Left hindlimb (tissue), 1 donor: ENCODE data around the gene OPHN1.

ENCODE experiments used
- DNase-seq: peaks from one replicate; pipeline ENCODE4 v3.0.0-alpha.2; 2018

OPHN1 gene

GRCh38 chrX:68433155-68433980 lies at the start of gene OPHN1:
TSS of gene OPHN1 (minus strand) at chrX:68433495. CDS start at chrX:68433020, 475 bp downstream.
- DNase-seq: peak; percentile 85

- no peak for DNase-seq
These were observed 47.7 kb upstream of the OPHN1 start for GRCh38 chrX:68480969-68481368.

- DNase-seq: no peak
These were observed 31.5 kb upstream of the OPHN1 start for GRCh38 chrX:68464796-68465195.

- DNase-seq: no peak
These were observed 30.6 kb upstream of the OPHN1 start for GRCh38 chrX:68463880-68464279.

GRCh38 chrX:68462653-68463052 lies 29.4 kb upstream of the OPHN1 start:
- no peak for DNase-seq

GRCh38 chrX:68462197-68462596 lies 28.9 kb upstream of the OPHN1 start:
- DNase-seq: no peak

- no peak for DNase-seq
These were observed 28.3 kb upstream of the OPHN1 start for GRCh38 chrX:68461576-68461975.

- DNase-seq: no peak
These were observed 27.8 kb upstream of the OPHN1 start for GRCh38 chrX:68461093-68461492.

GRCh38 chrX:68455151-68455510 lies 21.8 kb upstream of the OPHN1 start:
- no peak for DNase-seq

GRCh38 chrX:68454476-68455150 lies 21.3 kb upstream of the OPHN1 start:
- no peak for DNase-seq

GRCh38 chrX:68451720-68452119 lies 18.4 kb upstream of the OPHN1 start:
- DNase-seq: no peak

GRCh38 chrX:68443155-68443868 lies 10.0 kb upstream of the OPHN1 start:
- DNase-seq: no peak

- peak; percentile 83 for DNase-seq
These were observed 7.6 kb upstream of the OPHN1 start for GRCh38 chrX:68440940-68441339.

GRCh38 chrX:68440442-68440841 lies 7.1 kb upstream of the OPHN1 start:
- DNase-seq: no peak

- DNase-seq: no peak
These were observed 6.0 kb upstream of the OPHN1 start for GRCh38 chrX:68439341-68439740.

GRCh38 chrX:68438575-68438974 lies 5.3 kb upstream of the OPHN1 start:
- no peak for DNase-seq

GRCh38 chrX:68433981-68434299 lies 645 bp upstream of the OPHN1 start:
- DNase-seq: no peak

GRCh38 chrX:68432648-68433047 lies 647 bp downstream of the OPHN1 start:
- DNase-seq: no peak

GRCh38 chrX:68431836-68432235 lies 1.5 kb downstream of the OPHN1 start:
- no peak for DNase-seq

- no peak for DNase-seq
These were observed 4.1 kb downstream of the OPHN1 start for GRCh38 chrX:68429216-68429615.

GRCh38 chrX:68428431-68428830 lies 4.9 kb downstream of the OPHN1 start:
- no peak for DNase-seq

- DNase-seq: no peak
These were observed 8.6 kb downstream of the OPHN1 start for GRCh38 chrX:68424719-68425118.

- no peak for DNase-seq
These were observed 10.8 kb downstream of the OPHN1 start for GRCh38 chrX:68422478-68422877.

- no peak for DNase-seq
These were observed 11.7 kb downstream of the OPHN1 start for GRCh38 chrX:68421636-68422035.
